Stimulated activated CD8-positive, alpha-beta memory T cell treated with anti-CD3 and anti-CD28 coated beads, Interleukin-4, amount 100 ng/mL, for 24 hours (primary cell): ENCODE results near the gene GPR157.

Experiments used
- DNase-seq: peaks from one replicate; pipeline ENCODE4 v3.0.0-alpha.2; 2020; ENCODE audit warnings: low read depth

The GPR157 gene

DNA sequence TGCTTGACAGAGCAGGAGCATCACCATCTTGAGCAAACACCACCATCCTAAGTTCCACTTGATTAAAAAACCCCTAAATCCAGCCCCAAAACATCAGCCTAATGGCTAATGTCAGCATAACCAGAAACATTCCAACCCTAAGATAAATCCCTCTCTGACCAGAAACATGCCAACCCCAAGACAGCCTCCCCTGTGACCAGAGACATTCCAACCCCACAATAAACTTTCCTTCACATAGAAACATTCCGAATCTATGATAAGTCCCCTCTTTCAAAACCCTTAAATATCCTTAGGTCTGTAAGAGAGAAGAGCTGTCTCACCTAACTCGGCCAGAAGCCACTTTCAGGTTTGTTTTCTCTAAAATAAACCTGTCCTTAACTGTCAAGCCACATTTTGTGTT is 42.1 kb downstream of the GPR157 start:
- DNase-seq, result no peak

DNA sequence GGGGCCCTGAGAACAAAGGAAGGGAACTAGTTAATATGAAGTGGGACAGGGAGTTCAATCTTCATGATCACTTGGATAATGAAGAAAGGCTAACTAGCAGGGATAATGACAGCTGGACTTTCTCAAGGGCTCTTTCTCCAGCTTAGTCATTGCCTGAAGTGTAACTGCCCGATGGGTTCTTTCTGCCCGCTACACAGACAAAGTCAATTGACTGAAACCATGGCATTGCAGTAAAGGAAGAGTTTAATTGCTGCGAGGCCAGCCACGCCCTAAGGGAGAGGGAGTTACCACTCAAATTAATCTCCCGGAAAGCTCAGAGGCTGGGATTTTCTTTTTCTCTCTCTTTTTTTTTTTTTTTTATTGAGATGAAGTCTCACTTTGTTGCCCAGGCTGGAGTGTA is 42.9 kb downstream of the GPR157 start:
- no peak for DNase-seq

DNA sequence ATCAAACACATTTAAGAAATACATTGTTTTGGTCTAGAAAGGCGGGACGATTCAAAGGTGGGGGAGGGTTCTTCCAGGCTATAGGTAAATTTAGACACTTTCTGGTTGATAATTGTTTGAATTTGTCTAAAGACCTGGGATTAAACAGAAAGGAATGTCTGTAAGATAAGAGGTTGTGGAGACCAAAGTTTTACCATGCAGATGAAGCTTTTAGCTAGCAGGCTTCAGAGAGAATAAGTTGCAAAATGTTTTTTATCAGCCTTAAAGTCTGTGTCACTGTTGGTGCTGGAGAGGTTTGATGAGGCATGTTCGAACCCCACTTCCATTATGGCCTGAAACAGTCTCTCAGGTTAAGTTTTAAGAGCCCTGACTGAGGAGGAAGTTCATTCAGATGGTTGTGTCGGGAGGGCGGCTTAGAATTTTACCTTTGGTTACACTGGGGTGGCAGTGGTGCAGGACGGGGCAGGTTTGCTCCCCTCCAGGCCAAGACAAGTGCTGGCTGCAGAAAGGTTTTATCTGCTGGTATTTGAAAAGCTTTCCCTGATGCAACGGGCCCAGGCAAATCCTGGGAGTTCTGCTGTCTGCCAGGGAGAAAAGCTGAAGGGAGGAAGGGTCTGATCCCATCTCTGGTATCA is 43.5 kb downstream of the GPR157 start:
- DNase-seq, result no peak

- DNase-seq, result no peak
Measured at GRCh38 chr1:9084906-9085305, 44.0 kb downstream of the GPR157 start.

- DNase-seq, result no peak
Measured at GRCh38 chr1:9081473-9081872, 47.4 kb downstream of the GPR157 start.

- DNase-seq, result no peak
Measured at GRCh38 chr1:9080705-9081291, 48.1 kb downstream of the GPR157 start.

- no peak for DNase-seq
Measured at GRCh38 chr1:9079988-9080704, 48.8 kb downstream of the GPR157 start.

GRCh38 chr1:9078752-9079500 is 50.0 kb downstream of the GPR157 start:
- DNase-seq, result no peak

DNA sequence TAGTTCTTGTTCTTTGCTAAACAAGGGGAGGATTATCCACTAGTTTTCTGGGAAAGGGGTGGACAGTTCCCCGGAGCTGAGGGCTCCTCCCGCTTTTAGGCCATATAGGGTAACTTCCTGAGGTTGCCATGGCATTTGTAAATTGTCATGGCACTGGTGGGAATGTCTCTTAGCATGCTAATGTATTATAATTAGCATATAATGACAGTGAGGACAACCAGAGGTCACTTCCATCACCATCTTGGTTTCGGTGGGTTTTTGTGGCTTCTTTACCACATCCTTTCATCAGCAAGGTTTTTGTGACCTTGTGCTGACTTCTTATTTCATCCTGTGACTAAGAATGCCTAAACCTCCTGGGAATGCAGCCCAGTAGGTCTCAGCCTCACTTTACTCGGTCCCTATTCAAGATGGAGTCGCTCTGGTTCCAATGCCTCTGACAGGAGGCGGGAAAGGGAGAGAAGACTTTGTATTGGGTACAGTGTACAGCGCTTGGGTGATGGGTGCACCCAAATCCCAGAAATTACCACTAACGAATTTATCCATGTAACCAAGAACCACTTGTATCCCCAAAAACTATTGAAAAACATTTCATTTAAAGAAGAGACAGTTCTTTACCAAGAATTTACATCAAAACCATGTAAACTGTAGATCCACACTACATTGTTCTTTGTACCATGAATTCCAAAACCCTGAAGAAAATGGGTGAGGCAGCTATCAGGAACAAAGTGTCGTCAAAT is 50.7 kb downstream of the GPR157 start:
- DNase-seq, result no peak

- DNase-seq, result no peak
Measured at GRCh38 chr1:9075022-9075421, 53.9 kb downstream of the GPR157 start.

GRCh38 chr1:9073143-9073542 is 55.8 kb downstream of the GPR157 start:
- DNase-seq, result no peak

GRCh38 chr1:9071554-9072235 is 57.2 kb downstream of the GPR157 start:
- DNase-seq, result no peak

DNA sequence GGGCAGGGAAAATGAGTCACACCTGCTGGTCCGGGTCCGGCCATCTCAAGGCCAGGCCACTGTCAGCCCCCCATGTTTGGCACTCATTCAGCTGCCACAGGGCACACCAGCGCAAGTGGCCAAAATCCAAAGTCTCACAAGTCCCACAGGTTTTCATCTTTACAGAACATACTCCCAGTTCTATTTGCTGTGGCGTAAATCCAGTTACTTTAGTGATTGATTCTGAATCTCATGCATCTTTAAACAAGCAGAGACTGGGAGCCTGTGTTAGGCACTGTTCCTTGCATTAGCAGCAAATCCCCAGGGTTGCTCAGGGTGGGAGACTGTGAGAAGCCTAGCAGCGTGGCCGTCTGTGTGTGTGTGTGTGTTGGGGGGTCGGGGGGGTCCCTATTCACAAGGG is 58.4 kb downstream of the GPR157 start:
- DNase-seq, result no peak

DNA sequence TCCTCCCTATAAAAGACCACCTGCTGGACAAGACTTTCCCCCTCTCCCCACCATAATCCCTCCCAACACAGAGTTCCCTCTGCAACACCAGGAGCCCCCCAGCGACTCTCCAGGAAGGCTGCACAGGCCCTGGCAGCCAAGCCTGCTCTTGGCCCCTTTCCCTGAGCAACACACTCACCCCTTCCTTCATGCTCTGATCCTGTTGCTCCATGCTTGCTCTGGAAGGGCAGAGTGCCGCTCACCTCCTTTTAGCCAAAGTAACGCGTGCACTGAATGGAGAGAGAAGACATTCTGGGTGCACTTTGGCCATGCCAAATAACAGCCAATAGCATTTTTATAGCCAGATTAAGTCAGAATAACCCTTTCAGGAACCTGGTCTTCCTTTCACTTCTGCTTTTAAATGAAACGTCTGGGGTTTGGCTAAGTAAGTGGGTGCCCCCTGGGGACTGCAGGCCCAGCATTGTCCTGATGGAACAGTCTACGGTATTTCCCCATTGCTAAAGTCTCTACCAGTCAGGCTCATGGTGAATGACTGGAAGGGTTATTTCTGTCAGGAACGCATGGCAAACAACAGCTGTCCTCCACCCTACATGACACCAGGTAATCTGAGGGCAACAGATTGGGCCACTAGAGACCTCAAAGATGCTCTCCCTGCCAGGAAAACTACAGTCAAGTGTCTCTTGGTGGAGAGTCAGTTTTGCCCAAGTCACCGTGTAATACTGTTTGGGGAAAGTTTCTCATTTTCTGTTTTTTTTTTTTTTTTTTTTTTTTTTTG is 59.4 kb downstream of the GPR157 start, which contains the start of gene SLC2A5:
TSS of gene SLC2A5 (minus strand) at position 310 of the 775 bp plus-strand sequence. CDS start at position 211, 99 bp downstream.
- DNase-seq, result no peak

- DNase-seq, result no peak
Measured at GRCh38 chr1:9068981-9069325, 59.9 kb downstream of the GPR157 start.

- no peak for DNase-seq
Measured at GRCh38 chr1:9066945-9067807, 61.7 kb downstream of the GPR157 start.

- DNase-seq, result no peak
Measured at GRCh38 chr1:9065213-9065751, 63.6 kb downstream of the GPR157 start.

GRCh38 chr1:9062846-9063245 is 66.1 kb downstream of the GPR157 start:
- no peak for DNase-seq

GRCh38 chr1:9062021-9062471 is 66.9 kb downstream of the GPR157 start:
- no peak for DNase-seq
